ENCODE data around the gene GPC1. TPM values are rescaled to one million over a fixed set of nuclear protein-coding genes. Genes with fewer than 3 reads are reported as not detected.
A peak's percentile ranks its signal among the peaks of the same experiment; 100 is the strongest.

GPC1 gene
- total and polyA plus RNA-seq, 2 experiments from 2014 or later = 71.4 to 142 TPM

DNA sequence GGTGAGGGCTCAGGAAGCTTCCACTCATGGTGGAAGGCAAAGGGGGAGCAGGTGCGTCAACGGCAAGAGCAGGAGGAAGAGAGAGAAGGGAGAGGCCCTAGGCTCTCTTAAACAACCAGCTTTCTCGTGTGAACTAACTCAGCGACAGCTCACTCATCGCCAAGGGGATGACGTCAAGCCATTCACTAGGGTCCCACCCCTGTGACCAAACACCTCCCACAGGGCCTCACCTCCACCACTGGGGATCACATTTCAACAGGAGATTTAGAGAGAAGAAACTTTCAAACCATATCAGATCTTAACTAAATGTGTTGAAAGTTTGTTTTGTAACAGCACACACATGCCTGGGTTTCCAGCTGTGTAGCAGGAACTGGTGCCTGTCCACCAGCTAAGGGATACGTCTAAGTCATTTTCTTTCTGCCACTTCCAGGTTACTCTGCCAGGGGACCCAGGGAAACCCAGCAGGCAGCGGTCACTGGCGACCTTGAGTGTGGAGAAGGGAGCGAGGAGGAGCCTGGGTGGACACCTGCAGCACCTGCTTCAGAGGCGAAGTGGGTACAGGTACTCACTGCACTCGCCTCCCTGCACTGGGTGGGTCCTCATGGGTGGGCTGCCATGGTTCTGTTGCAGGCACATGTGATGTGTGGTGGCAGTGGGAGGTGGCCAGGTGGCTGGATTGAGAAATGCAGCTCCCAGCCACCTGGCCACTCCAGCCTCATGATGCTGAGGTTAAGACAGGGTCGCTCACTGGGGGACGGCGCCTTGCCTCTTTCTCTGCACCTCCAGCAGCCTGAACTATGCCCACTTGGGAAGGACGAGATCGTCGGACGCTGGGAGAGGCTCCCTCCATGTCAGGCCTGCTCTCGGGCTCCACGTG, 8.4 kb upstream of the GPC1 start:
- H3K9me3 ChIP-seq (ENCODE audit: low read depth) = no peaks in the 10 kb centered on the region
- H2AFZ ChIP-seq = no peak overlapping the region
- peak overlapping the region; percentile 76 for H3K27ac ChIP-seq
- H3K4me1 ChIP-seq (ENCODE audit: insufficient read depth) = peaks cover 3% of the 10 kb centered on the region
- H3K36me3 ChIP-seq (replicated peaks; ENCODE audit: insufficient read depth, low read depth) = no peaks in the 10 kb centered on the region
- no peaks in the 10 kb centered on the region for H3K27me3 ChIP-seq
- peak; percentile 75 for DNase-seq (ENCODE audit: low spot score)
- no peaks in the 10 kb centered on the region for H3K79me2 ChIP-seq
- 69% methylated on average over 21 of the region's 21 CpGs for WGBS (ENCODE audit: low lambda C conversion rate, missing lambda C conversion rate)
- no peak overlapping the region for H3K4me3 ChIP-seq
- TF ChIP-seq EZH2phosphoT487 (IDR thresholded peaks at IDR 0.05; ENCODE audit: low read depth, severe bottlenecking, unreplicated experiment) (no peak), EZH2 (IDR thresholded peaks at IDR 0.05; ENCODE audit: borderline replicate concordance) (no peak)
- TF ChIP-seq, protein P1, sequence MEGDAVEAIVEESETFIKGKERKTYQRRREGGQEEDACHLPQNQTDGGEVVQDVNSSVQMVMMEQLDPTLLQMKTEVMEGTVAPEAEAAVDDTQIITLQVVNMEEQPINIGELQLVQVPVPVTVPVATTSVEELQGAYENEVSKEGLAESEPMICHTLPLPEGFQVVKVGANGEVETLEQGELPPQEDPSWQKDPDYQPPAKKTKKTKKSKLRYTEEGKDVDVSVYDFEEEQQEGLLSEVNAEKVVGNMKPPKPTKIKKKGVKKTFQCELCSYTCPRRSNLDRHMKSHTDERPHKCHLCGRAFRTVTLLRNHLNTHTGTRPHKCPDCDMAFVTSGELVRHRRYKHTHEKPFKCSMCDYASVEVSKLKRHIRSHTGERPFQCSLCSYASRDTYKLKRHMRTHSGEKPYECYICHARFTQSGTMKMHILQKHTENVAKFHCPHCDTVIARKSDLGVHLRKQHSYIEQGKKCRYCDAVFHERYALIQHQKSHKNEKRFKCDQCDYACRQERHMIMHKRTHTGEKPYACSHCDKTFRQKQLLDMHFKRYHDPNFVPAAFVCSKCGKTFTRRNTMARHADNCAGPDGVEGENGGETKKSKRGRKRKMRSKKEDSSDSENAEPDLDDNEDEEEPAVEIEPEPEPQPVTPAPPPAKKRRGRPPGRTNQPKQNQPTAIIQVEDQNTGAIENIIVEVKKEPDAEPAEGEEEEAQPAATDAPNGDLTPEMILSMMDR (IDR thresholded peaks at IDR 0.05; ENCODE audit: poor library complexity) = no peak
- H4K20me1 ChIP-seq (ENCODE audit: insufficient read depth, poor library complexity, severe bottlenecking) = no peaks in the 10 kb centered on the region
- H3K9me2 ChIP-seq (replicated peaks; ENCODE audit: insufficient read depth) = no peaks in the 10 kb centered on the region
- H3K4me2 ChIP-seq = no peak overlapping the region

DNA sequence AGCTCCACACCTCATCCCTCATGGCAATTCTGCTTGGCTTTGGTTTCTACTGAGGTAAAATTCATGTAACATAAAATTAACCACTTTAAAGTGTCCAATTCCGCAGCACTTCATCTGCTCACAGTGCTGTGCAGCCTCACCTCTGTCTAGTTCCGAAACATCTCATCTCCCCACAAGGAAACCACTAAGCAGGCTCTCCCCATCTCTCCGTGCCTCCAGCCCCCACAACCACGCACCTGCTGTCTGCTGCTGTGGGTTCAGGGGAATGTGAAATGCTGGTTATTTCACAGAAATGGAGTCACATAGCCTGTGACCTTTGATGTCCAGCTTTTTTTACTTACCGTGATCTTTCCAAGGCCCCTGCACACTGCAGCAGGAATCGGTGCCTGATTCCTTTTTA, 7.7 kb upstream of the GPC1 start:
- no peak for DNase-seq (ENCODE audit: low spot score)
- Histone ChIP-seq H3K27ac (no peak overlapping the region), H3K36me3 (replicated peaks; ENCODE audit: insufficient read depth, low read depth) (no peaks in the 10 kb centered on the region), H4K20me1 (ENCODE audit: insufficient read depth, poor library complexity, severe bottlenecking) (no peaks in the 10 kb centered on the region), H3K9me2 (replicated peaks; ENCODE audit: insufficient read depth) (no peaks in the 10 kb centered on the region), H3K9me3 (ENCODE audit: low read depth) (no peaks in the 10 kb centered on the region), H3K27me3 (no peaks in the 10 kb centered on the region), H3K4me2 (no peak overlapping the region), H3K4me1 (ENCODE audit: insufficient read depth) (peaks cover 3% of the 10 kb centered on the region), H3K4me3 (no peak overlapping the region), H3K79me2 (no peaks in the 10 kb centered on the region), H2AFZ (no peak overlapping the region)
- WGBS (ENCODE audit: low lambda C conversion rate, missing lambda C conversion rate) = 90% methylated on average over 6 of the region's 6 CpGs
- TF ChIP-seq EZH2phosphoT487 (IDR thresholded peaks at IDR 0.05; ENCODE audit: low read depth, severe bottlenecking, unreplicated experiment) = no peak

DNA sequence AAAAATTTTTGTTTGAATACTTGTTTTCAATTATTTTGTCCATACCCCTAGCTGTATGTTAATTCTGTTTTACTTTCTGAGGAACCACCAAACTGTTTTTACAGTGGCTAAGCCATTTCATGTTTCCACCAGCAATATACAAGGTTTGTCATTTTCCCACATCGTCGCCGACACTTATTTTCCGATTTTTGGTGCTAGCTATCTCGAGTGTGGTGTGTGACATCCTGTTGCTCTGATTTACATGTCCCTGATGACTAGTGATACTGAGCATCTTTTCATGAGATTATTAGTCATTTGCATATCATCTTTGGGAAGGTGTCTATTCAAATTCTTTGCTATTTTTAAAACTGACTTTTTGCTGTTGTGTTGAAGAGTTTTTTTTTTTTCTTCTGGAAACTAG, 7.2 kb upstream of the GPC1 start:
- DNase-seq (ENCODE audit: low spot score) = no peak
- H3K4me1 ChIP-seq (ENCODE audit: insufficient read depth) = peaks cover 3% of the 10 kb centered on the region
- WGBS (ENCODE audit: low lambda C conversion rate, missing lambda C conversion rate) = 97% methylated on average over 5 of the region's 5 CpGs
- TF ChIP-seq EZH2 (IDR thresholded peaks at IDR 0.05; ENCODE audit: borderline replicate concordance) (no peak), EZH2phosphoT487 (IDR thresholded peaks at IDR 0.05; ENCODE audit: low read depth, severe bottlenecking, unreplicated experiment) (no peak)
- TF ChIP-seq, protein P1 (IDR thresholded peaks at IDR 0.05; ENCODE audit: poor library complexity) = no peak
- no peaks in the 10 kb centered on the region for H3K79me2 ChIP-seq
- no peak overlapping the region for H3K4me2 ChIP-seq
- no peak overlapping the region for H3K27ac ChIP-seq
- no peaks in the 10 kb centered on the region for H3K9me2 ChIP-seq (replicated peaks; ENCODE audit: insufficient read depth)
- no peak overlapping the region for H3K4me3 ChIP-seq
- no peaks in the 10 kb centered on the region for H3K9me3 ChIP-seq (ENCODE audit: low read depth)
- H3K27me3 ChIP-seq = no peaks in the 10 kb centered on the region
- no peaks in the 10 kb centered on the region for H3K36me3 ChIP-seq (replicated peaks; ENCODE audit: insufficient read depth, low read depth)
- H4K20me1 ChIP-seq (ENCODE audit: insufficient read depth, poor library complexity, severe bottlenecking) = no peaks in the 10 kb centered on the region
- H2AFZ ChIP-seq = no peak overlapping the region

DNA sequence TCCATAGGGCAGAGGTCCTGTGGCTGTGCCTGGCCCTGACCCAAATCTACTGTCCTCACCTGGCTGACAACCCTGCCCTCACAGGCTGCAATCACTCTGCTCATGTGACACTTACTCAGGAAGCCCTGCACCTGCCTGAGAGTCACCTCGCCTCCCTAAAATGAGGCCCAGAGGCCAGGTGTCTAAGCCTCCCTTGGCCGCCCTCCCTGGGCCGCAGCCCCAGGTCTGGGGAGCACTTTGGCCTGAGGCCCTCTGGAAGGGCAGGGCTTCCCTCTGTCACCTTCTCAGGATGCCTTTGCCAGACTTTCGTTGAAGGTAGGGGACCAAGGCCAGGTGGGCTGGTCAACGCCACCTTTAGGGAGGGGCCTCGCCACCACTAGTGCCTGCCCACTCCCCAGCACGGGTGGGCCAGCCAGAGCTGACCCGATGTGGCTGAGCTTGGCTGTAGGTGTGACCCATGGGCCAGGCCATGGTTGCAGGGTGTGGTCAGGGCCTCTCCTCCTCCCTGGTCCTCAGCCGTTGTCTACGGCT, 6.1 kb upstream of the GPC1 start:
- Histone ChIP-seq H4K20me1 (ENCODE audit: insufficient read depth, poor library complexity, severe bottlenecking) (no peaks in the 10 kb centered on the region), H3K79me2 (no peaks in the 10 kb centered on the region), H3K4me2 (no peak overlapping the region), H3K4me3 (no peak overlapping the region), H3K36me3 (replicated peaks; ENCODE audit: insufficient read depth, low read depth) (no peaks in the 10 kb centered on the region), H3K27me3 (no peaks in the 10 kb centered on the region), H2AFZ (no peak overlapping the region), H3K27ac (no peak overlapping the region), H3K4me1 (ENCODE audit: insufficient read depth) (peaks cover 3% of the 10 kb centered on the region), H3K9me3 (ENCODE audit: low read depth) (no peaks in the 10 kb centered on the region), H3K9me2 (replicated peaks; ENCODE audit: insufficient read depth) (no peaks in the 10 kb centered on the region)
- DNase-seq (ENCODE audit: low spot score) = no peak
- 80% methylated on average over 10 of the region's 10 CpGs for WGBS (ENCODE audit: low lambda C conversion rate, missing lambda C conversion rate)
- TF ChIP-seq EZH2phosphoT487 (IDR thresholded peaks at IDR 0.05; ENCODE audit: low read depth, severe bottlenecking, unreplicated experiment) (no peak), EZH2 (IDR thresholded peaks at IDR 0.05; ENCODE audit: borderline replicate concordance) (no peak)
- TF ChIP-seq, protein P1 (IDR thresholded peaks at IDR 0.05; ENCODE audit: poor library complexity) = no peak
